Fibroblast of pulmonary artery (primary cell): ENCODE data around the gene OR10H3.

Experiments
- DNase-seq: peaks from one replicate; pipeline ENCODE4 v3.0.0-alpha.2; 2010; ENCODE audit warnings: low read depth
- H3K4me3 ChIP-seq: replicated peaks from 2 replicates; pipeline ENCODE4 v1.5.1; 2011; ENCODE audit warnings: low read depth, mild to moderate bottlenecking, control low read depth, low read length, moderate library complexity
- CTCF ChIP-seq: IDR thresholded peaks from 2 replicates; pipeline ENCODE4 v1.5.1; 2011; ENCODE audit warnings: mild to moderate bottlenecking, control low read depth, low read length, inconsistent platforms; ENCODE audit errors: missing control alignments

OR10H3 gene, protein sequence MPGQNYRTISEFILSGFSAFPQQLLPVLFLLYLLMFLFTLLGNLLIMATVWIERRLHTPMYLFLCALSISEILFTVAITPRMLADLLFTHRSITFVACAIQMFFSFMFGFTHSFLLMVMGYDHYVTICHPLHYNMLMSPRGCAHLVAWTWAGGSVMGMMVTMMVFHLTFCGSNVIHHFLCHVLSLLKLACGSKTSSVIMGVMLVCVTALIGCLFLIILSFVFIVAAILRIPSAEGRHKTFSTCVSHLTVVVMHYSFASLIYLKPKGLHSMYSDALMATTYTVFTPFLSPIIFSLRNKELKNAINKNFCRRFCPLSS

GRCh38 chr19:15737722-15738121, at the start of gene OR10H3:
TSS of gene OR10H3 (plus strand) at chr19:15737985. CDS start at chr19:15741393, 3,408 bp downstream.
- no peak for TF ChIP-seq CTCF

GRCh38 chr19:15696654-15697194, 41.1 kb upstream of the OR10H3 start:
- H3K4me3 ChIP-seq = no peak overlapping the region
- no peak for DNase-seq
- TF ChIP-seq CTCF = no peak

More at GRCh38 chr19:15737722-15738121, at the start of gene OR10H3:
- DNase-seq = no peak
- no peak within 1 kb of the TSS for H3K4me3 ChIP-seq

DNA sequence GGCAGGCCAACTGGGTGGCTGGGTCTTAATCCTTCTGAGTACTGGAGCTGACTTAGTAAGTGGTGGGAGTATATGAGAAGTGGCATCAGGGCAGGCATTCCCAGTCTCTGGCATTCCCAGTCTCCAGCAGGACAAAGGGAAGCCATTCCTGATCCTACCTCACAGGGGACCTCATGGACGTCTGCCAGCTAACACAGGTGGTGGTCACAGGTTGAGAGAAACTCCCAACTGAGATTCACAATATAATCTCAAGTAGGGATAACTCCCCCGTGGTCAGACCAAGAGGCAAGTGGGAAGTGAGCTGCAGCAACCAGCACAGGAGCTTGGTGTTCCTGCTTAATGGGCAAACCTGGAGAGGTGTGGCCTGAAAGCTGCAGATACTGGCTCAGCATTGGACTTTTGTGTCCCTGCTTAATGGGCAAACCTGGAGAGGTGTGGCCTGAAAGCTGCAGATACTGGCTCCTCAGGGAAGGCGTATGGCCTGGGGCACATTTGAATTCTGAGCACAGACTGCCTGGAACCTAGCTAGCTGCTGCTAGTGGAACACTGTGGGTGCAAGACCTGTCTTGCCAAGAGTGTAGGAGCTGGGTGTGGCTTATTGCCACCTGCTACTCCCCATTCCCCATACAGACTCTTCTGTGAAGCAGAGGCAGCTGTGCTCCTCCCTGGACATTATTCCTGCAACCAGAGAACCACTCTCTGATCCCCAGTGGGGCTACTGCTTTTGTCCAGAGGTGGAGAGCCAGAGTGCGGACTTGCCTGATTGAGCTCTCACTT, 35.8 kb upstream of the OR10H3 start:
- no peak for DNase-seq
- no peak overlapping the region for H3K4me3 ChIP-seq
- no peak for TF ChIP-seq CTCF

GRCh38 chr19:15702534-15702930, 35.3 kb upstream of the OR10H3 start:
- no peak for TF ChIP-seq CTCF
- DNase-seq = peak; percentile 26
- no peak overlapping the region for H3K4me3 ChIP-seq

GRCh38 chr19:15714638-15715037, 23.1 kb upstream of the OR10H3 start:
- no peak for DNase-seq
- no peak overlapping the region for H3K4me3 ChIP-seq
- TF ChIP-seq CTCF = no peak

- no peak for DNase-seq
- H3K4me3 ChIP-seq = no peak overlapping the region
- TF ChIP-seq CTCF = no peak
These were observed 22.1 kb upstream of the OR10H3 start for GRCh38 chr19:15715642-15716041.
